HG03159 (cell line): ENCODE results near the gene BSPRY.
A peak's percentile ranks its signal among the peaks of the same experiment; 100 is the strongest.
"Not testable (repeated sequence)": the region's sequence is repeated elsewhere in the genome, so short reads cannot be mapped to it uniquely, and the experiment has no call there.

Experiments
- ATAC-seq: cut with Tn5 transposase; IDR thresholded peaks from one replicate; pipeline ENCODE4 v1.9.1; 2021; ENCODE audit warnings: mild to moderate bottlenecking, moderate library complexity; ENCODE audit not compliant: unreplicated experiment

BSPRY gene

GRCh38 chr9:113390192-113390960 is 41.0 kb downstream of the BSPRY start:
- ATAC-seq, result no peak

DNA sequence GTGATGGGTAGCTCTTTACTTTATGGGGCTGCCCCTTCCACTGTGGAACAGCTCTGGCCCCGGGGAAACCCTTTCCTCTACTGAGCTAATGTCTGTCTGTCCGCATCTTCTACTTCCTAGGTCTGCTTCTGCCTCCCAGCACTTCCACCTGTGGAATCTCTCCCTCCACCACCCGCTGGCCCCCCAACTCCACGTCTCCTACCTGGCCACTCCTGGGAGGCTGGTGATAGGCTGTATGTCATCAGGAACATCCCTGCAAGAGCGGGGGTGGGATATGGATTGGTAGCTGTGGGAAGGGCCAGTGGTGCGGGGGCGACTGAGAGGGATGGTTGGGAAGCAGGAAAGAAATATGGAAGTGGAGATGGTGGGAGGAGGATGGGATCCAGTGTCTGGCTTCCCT is 42.6 kb downstream of the BSPRY start:
- no peak for ATAC-seq

DNA sequence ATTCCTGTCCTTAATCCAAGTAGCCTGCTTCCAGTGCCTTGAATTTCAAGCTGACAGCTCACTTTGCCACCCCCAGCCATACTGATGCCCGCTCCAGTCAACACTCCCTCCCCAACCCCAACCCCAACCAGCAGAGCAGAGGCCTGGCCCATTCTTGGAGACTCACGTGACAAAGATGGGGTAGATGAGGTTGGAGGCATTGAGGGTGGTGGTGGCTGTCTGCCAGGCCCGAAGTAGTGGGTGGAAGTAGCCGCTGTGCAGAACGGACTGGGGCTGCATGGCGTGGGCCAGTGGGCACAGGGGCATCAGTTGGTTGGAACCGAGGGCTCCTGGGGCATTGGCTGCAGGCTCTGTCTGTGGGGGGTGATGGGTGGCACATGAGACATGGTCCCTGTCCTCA is 43.9 kb downstream of the BSPRY start:
- ATAC-seq, result no peak

- no peak for ATAC-seq
These were observed 45.9 kb downstream of the BSPRY start for GRCh38 chr9:113395000-113395861.

- no peak for ATAC-seq
These were observed 47.9 kb downstream of the BSPRY start for GRCh38 chr9:113397203-113397631.

- ATAC-seq, result no peak
These were observed 49.5 kb downstream of the BSPRY start for GRCh38 chr9:113398796-113399195.

GRCh38 chr9:113399646-113400200 is 50.4 kb downstream of the BSPRY start:
- ATAC-seq, result no peak

DNA sequence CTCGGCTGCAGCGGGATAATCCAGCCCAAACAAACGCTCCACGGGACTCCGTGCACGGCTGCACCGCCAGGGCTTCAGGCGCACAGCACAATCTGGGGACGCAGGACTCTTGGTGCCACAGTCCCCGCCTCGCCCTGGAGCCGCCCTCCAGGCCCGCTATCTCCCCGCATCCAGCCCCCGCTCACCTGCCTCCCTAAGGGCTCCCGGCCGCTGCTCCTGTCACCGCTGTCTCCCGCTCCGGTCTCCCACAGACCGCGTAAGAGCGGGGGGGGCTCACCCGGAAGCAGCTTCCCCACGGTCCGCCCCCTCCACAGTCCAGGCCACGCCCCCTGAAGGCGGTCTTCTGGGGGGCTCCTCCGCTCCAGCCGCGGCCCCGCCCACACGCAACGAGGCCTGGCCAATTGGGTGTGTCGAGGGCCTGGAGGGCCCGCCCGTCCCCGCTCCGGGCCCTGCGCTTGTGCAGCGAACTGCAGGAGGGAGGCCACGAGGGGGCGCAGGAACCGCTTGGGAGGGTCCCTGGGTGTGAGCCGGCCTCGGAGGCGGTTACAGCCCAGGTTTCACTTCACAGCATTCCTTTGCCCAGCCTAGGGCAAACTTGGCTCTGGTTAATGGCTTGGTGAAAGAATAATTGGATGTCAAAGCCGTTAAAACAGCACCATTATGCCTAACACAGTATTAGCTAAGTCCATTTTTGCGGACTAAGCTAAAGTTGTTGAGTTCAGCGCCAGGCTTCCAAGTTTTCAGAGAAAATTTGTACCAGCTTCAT is 51.9 kb downstream of the BSPRY start, which contains the start of gene ALAD:
Gene ALAD (minus strand): TSS at position 258 of the 766 bp plus-strand sequence. CDS start 7,725 bp downstream, outside the sequence.
- ATAC-seq, result peak; percentile 98

DNA sequence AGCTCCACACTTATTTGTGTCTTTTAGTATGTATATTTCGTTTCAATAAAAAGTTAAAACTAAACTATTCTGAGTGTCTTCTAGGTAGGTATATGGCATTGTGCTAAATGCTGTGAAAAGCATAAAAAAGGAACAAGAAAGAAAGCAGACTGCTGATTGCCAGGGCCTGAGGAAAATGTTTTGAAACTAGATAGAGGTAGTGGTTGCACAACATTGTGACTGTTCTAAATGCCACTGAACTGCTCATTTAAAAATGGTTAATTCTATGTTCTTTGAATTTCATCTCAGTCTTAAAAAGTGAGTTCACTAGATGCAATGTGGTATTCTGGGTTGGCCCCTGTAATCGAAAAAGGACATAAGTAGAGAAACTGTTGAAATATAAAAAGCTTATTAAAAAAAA is 54.3 kb downstream of the BSPRY start:
- no peak for ATAC-seq

GRCh38 chr9:113406353-113406752 is 57.0 kb downstream of the BSPRY start:
- ATAC-seq, result not testable (repeated sequence)

GRCh38 chr9:113406873-113407511 is 57.7 kb downstream of the BSPRY start:
- peak; percentile 29 for ATAC-seq

- ATAC-seq, result no peak
These were observed 60.1 kb downstream of the BSPRY start for GRCh38 chr9:113409481-113409880.

GRCh38 chr9:113409883-113410206 is 60.5 kb downstream of the BSPRY start:
- peak; percentile 14 for ATAC-seq

- ATAC-seq, result peak; percentile 92
These were observed 61.0 kb downstream of the BSPRY start, which contains the start of the genes C9orf43 and POLE3 for GRCh38 chr9:113410207-113410864. C9orf43 (plus strand) TSS chr9:113410747; CDS start chr9:113413494, 2,747 bp downstream. POLE3 (minus strand) TSS chr9:113410675; CDS start chr9:113410293, 382 bp downstream.

GRCh38 chr9:113416149-113416721 is 66.9 kb downstream of the BSPRY start:
- ATAC-seq, result peak; percentile 97

DNA sequence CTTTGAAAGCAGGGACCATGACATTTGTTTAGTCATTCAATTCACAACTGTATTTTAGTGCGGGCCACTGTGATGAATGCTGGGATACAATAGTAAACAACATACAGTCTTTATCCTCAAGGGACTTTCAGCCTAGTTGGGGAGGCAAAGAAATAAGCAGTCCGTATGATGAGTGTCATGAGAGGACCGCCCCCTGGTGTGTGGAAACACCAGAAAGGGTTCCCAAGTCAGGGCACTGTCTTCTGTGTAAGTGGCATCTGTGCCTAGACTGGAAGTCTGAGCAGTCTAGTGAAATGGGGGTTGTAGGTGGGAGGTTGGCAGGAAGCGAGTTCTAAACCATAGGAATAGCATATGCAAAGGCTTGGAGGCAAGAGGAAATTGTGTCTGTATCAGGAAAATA is 68.0 kb downstream of the BSPRY start:
- ATAC-seq, result no peak
